ENCODE measurements around the gene PTPRE.

DNA sequence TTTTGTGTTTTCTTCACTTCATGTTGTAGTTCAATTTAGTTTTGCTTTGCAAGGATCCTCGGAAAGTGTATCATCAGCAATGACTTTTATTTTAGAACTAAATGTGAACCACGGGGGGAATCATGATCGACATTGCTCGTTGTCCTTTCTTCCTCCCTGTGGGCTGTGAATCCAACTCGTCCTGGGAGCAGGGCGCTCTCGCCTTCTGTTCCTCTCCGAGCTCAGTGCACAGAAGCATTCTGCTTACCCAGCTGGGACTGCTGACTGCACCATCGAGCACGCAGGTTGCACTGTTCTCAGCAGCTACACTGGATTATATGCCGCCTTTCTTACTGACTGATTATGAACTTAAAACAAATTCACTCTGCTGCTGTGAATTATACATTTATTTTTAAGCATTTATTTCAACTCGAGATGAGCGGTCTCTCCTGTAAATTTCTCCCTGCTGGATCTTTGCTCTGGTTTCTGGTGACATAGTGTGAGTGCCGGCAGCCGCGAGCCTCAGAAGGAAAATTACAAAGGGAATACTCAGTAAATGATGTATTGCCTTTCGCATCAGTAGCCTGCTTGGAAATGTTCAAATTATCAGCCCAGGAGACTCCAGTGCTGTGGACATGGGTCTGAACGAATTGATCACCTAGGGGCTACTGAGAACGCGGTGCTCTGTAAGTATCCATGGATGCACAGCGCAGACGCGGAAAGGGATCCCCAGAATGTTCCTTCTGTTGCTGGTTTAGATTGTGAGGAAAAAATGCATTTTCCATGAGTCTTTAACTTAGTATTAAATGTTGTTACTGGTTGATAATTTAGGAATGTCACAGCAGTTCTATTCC is 92.6 kb downstream of the PTPRE start:
- TF ChIP-seq, protein P1, sequence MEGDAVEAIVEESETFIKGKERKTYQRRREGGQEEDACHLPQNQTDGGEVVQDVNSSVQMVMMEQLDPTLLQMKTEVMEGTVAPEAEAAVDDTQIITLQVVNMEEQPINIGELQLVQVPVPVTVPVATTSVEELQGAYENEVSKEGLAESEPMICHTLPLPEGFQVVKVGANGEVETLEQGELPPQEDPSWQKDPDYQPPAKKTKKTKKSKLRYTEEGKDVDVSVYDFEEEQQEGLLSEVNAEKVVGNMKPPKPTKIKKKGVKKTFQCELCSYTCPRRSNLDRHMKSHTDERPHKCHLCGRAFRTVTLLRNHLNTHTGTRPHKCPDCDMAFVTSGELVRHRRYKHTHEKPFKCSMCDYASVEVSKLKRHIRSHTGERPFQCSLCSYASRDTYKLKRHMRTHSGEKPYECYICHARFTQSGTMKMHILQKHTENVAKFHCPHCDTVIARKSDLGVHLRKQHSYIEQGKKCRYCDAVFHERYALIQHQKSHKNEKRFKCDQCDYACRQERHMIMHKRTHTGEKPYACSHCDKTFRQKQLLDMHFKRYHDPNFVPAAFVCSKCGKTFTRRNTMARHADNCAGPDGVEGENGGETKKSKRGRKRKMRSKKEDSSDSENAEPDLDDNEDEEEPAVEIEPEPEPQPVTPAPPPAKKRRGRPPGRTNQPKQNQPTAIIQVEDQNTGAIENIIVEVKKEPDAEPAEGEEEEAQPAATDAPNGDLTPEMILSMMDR (IDR thresholded peaks at IDR 0.05; ENCODE audit: low read depth, low read length), result no peak
- no peak for TF ChIP-seq POLR2A (IDR thresholded peaks at IDR 0.05; ENCODE audit: extremely low read depth, insufficient read length)
- TF ChIP-seq, protein P2, sequence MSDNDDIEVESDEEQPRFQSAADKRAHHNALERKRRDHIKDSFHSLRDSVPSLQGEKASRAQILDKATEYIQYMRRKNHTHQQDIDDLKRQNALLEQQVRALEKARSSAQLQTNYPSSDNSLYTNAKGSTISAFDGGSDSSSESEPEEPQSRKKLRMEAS (IDR thresholded peaks at IDR 0.05; ENCODE audit: low read depth, low read length), result no peak
- TF ChIP-seq MYC (IDR thresholded peaks at IDR 0.05; ENCODE audit: low read depth, low read length), result no peak
